ENCODE data around the gene ROBO2.
A peak's percentile ranks its signal among the peaks of the same experiment; 100 is the strongest.

ROBO2 gene

GRCh38 chr3:77354958-77355357 lies 315.1 kb downstream of the ROBO2 start:
- TF ChIP-seq JUND (IDR thresholded peaks at IDR 0.05; ENCODE audit: low read depth), result no peak
- in situ Hi-C loops (cut with HindIII; ENCODE audit: low pct_unique_long_range_greater_than_20kb, low sequenced_read_pairs), result no loop called here
- no peak for DNase-seq (ENCODE audit: low read depth in 1 of 2, low spot score in 1 of 2)

GRCh38 chr3:77362936-77363335 lies 323.0 kb downstream of the ROBO2 start:
- in situ Hi-C loops (cut with HindIII; ENCODE audit: low pct_unique_long_range_greater_than_20kb, low sequenced_read_pairs), result no loop called here
- DNase-seq (ENCODE audit: low read depth in 1 of 2, low spot score in 1 of 2), result no peak
- TF ChIP-seq JUND (IDR thresholded peaks at IDR 0.05; ENCODE audit: low read depth), result no peak

DNA sequence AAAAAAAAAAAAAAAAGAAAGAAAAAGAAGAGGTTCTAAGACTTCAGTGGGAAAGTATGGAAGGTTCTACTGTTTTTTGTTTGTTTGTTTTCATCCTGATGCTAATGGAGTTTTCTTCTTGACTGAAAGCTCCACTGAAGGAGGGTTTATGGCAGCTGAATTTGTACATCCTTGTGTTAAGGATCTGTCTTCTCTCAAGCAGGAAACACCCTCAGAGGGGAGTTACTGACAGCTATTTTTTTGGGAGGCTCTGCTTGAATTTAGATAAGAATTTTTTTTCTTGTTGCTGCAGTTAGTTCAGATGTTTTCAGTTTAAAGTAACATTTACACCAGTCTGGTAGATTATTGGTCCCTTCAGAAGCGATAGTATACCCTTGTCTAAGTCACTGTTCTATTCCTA lies 325.3 kb downstream of the ROBO2 start:
- no peak for DNase-seq (ENCODE audit: low read depth in 1 of 2, low spot score in 1 of 2)
- no peak for TF ChIP-seq JUND (IDR thresholded peaks at IDR 0.05; ENCODE audit: low read depth)
- in situ Hi-C loops (cut with HindIII; ENCODE audit: low pct_unique_long_range_greater_than_20kb, low sequenced_read_pairs), result no loop called here

DNA sequence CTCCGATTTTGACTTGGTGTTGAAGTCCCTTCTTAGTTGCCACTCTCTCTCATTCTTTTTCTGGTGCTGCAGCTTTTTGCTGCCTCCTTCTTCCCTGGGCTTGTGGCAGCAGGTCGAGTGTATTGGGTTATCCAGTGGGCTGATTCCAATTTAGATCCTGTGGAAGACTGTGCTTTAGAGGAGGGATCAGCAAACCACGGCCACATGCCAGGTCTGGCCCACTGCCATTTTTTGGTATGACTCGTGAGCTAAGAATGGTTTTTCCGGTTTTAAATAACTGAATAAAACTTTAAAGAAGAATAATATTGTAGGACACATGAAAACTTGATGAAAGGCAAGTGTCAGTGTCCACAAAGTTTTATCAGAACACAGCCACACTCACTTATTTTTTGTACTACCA lies 330.5 kb downstream of the ROBO2 start:
- in situ Hi-C loops (cut with HindIII; ENCODE audit: low pct_unique_long_range_greater_than_20kb, low sequenced_read_pairs), result no loop called here
- peak in 1 of 2 experiments; percentile 23 for DNase-seq (ENCODE audit: low read depth in 1 of 2, low spot score in 1 of 2)
- no peak for TF ChIP-seq JUND (IDR thresholded peaks at IDR 0.05; ENCODE audit: low read depth)

- no peak for DNase-seq (ENCODE audit: low read depth in 1 of 2, low spot score in 1 of 2)
- no peak for TF ChIP-seq JUND (IDR thresholded peaks at IDR 0.05; ENCODE audit: low read depth)
- in situ Hi-C loops (cut with HindIII; ENCODE audit: low pct_unique_long_range_greater_than_20kb, low sequenced_read_pairs), result no loop called here
Measured at GRCh38 chr3:77372018-77372417, 332.1 kb downstream of the ROBO2 start.

GRCh38 chr3:77372634-77373346 lies 332.9 kb downstream of the ROBO2 start:
- in situ Hi-C loops (cut with HindIII; ENCODE audit: low pct_unique_long_range_greater_than_20kb, low sequenced_read_pairs), result no loop called here
- DNase-seq (ENCODE audit: low read depth in 1 of 2, low spot score in 1 of 2), result no peak
- no peak for TF ChIP-seq JUND (IDR thresholded peaks at IDR 0.05; ENCODE audit: low read depth)

- TF ChIP-seq JUND (IDR thresholded peaks at IDR 0.05; ENCODE audit: low read depth), result no peak
- in situ Hi-C loops (cut with HindIII; ENCODE audit: low pct_unique_long_range_greater_than_20kb, low sequenced_read_pairs), result no loop called here
- no peak for DNase-seq (ENCODE audit: low read depth in 1 of 2, low spot score in 1 of 2)
Measured at GRCh38 chr3:77373619-77374018, 333.7 kb downstream of the ROBO2 start.

DNA sequence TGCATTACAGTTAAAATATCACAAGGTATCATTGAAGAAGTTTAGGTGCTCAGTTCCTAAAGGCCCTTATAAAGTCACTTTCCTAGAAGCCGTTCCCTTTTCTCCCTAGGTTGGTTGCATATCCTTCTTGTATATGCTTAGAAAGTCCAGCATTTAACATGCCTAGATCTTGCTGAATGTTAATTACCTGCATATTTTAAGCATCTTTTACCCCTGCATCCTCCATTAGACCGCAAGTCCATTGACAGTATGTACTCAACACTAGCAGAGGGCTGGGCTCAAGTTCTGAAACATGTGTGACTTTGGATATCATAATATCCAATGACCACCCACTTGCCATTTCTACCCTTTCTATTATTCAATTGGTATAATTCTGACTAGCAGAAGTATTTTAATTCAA lies 336.6 kb downstream of the ROBO2 start:
- in situ Hi-C loops (cut with HindIII; ENCODE audit: low pct_unique_long_range_greater_than_20kb, low sequenced_read_pairs), result no loop called here

DNA sequence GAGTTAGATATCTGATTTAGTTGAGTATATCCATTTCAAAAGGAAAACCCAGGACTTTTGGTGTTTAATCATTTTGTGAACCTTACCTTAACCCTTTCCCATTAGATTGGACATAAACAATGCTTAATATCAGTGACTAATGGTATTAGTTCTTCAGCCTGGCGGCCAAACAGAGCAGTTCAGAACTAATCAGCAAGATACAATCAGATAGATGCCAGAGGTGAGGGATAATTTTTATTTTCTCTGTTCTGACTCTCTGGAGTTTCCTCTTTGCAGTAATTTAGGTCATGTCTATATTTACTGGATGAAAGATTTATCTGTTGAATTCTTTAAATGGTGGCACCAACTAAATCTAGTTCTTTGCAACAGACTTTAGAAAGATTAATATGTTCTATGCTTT lies 337.8 kb downstream of the ROBO2 start:
- in situ Hi-C loops (cut with HindIII; ENCODE audit: low pct_unique_long_range_greater_than_20kb, low sequenced_read_pairs), result no loop called here
- TF ChIP-seq JUND (IDR thresholded peaks at IDR 0.05; ENCODE audit: low read depth), result no peak
- DNase-seq (ENCODE audit: low read depth in 1 of 2, low spot score in 1 of 2), result no peak

More for the DNA sequence above, 336.6 kb downstream of the ROBO2 start:
- no peak for TF ChIP-seq JUND (IDR thresholded peaks at IDR 0.05; ENCODE audit: low read depth)
- DNase-seq (ENCODE audit: low read depth in 1 of 2, low spot score in 1 of 2), result no peak

GRCh38 chr3:77380136-77380535 lies 340.2 kb downstream of the ROBO2 start:
- no peak for TF ChIP-seq JUND (IDR thresholded peaks at IDR 0.05; ENCODE audit: low read depth)
- DNase-seq (ENCODE audit: low read depth in 1 of 2, low spot score in 1 of 2), result no peak
- in situ Hi-C loops (cut with HindIII; ENCODE audit: low pct_unique_long_range_greater_than_20kb, low sequenced_read_pairs), result no loop called here

- in situ Hi-C loops (cut with HindIII; ENCODE audit: low pct_unique_long_range_greater_than_20kb, low sequenced_read_pairs), result no loop called here
- TF ChIP-seq JUND (IDR thresholded peaks at IDR 0.05; ENCODE audit: low read depth), result no peak
- no peak for DNase-seq (ENCODE audit: low read depth in 1 of 2, low spot score in 1 of 2)
Measured at GRCh38 chr3:77381431-77381830, 341.5 kb downstream of the ROBO2 start.

GRCh38 chr3:77392181-77392580 lies 352.3 kb downstream of the ROBO2 start:
- in situ Hi-C loops (cut with HindIII; ENCODE audit: low pct_unique_long_range_greater_than_20kb, low sequenced_read_pairs), result no loop called here
- no peak for TF ChIP-seq JUND (IDR thresholded peaks at IDR 0.05; ENCODE audit: low read depth)
- no peak for DNase-seq (ENCODE audit: low read depth in 1 of 2, low spot score in 1 of 2)

GRCh38 chr3:77394046-77394445 lies 354.1 kb downstream of the ROBO2 start:
- no peak for TF ChIP-seq JUND (IDR thresholded peaks at IDR 0.05; ENCODE audit: low read depth)
- in situ Hi-C loops (cut with HindIII; ENCODE audit: low pct_unique_long_range_greater_than_20kb, low sequenced_read_pairs), result no loop called here
- DNase-seq (ENCODE audit: low read depth in 1 of 2, low spot score in 1 of 2), result no peak

GRCh38 chr3:77404871-77405270 lies 365.0 kb downstream of the ROBO2 start:
- DNase-seq (ENCODE audit: low read depth in 1 of 2, low spot score in 1 of 2), result no peak
- TF ChIP-seq JUND (IDR thresholded peaks at IDR 0.05; ENCODE audit: low read depth), result no peak
- in situ Hi-C loops (cut with HindIII; ENCODE audit: low pct_unique_long_range_greater_than_20kb, low sequenced_read_pairs), result no loop called here

All from T47D (cell line).